A204.1 (cell line): Measurements from ENCODE around the gene LCA5.
"Not testable (repeated sequence)": the region's sequence is repeated elsewhere in the genome, so short reads cannot be mapped to it uniquely, and the experiment has no call there.

Experiments
- FAIRE-seq: peaks from 2 replicates; lab custom pipeline; 2012; peaks lifted over from hg19 to GRCh38; lab: Jason Lieb, UNC

Gene LCA5

DNA sequence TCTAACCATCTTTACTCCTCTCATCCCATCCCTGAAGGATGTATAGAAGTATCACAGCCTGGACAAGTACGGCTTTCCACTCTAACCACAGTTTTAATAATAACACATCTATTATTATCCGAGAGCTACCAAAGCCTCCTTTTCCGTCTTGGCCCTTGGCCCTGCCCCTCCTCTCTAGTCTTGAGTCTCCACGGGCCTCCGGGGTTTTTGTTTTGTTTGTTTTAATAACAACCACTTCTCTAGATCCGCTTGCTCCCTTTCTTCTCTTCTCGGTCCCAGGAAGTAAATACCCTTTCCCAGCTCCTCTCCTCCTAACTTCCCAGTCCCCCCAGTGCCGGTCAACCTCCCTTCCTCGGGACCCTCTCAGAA, 661 bp downstream of the LCA5 start:
- no peak for FAIRE-seq

- FAIRE-seq: not testable (repeated sequence)
Measured at GRCh38 chr6:79529567-79529966, 7.7 kb downstream of the LCA5 start.

DNA sequence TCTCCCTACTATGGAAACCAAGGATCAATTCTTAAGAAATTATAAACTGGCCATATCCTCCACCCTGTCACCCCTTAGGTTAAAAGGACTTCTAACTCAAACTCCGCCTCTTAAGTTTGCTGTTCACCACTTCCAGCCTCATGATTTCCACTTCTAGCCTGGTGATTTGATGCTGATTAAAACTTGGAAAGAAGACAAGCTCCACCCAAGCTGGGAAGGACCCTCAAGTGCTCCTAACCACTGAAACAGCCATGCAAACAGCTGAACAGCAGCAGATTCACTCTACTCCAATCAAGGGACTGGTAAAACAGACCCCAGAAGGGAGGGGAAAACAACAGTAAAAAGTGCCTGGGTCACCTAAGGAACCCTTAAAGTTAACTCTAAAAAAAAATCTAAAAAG, 10.3 kb downstream of the LCA5 start:
- FAIRE-seq: no peak

DNA sequence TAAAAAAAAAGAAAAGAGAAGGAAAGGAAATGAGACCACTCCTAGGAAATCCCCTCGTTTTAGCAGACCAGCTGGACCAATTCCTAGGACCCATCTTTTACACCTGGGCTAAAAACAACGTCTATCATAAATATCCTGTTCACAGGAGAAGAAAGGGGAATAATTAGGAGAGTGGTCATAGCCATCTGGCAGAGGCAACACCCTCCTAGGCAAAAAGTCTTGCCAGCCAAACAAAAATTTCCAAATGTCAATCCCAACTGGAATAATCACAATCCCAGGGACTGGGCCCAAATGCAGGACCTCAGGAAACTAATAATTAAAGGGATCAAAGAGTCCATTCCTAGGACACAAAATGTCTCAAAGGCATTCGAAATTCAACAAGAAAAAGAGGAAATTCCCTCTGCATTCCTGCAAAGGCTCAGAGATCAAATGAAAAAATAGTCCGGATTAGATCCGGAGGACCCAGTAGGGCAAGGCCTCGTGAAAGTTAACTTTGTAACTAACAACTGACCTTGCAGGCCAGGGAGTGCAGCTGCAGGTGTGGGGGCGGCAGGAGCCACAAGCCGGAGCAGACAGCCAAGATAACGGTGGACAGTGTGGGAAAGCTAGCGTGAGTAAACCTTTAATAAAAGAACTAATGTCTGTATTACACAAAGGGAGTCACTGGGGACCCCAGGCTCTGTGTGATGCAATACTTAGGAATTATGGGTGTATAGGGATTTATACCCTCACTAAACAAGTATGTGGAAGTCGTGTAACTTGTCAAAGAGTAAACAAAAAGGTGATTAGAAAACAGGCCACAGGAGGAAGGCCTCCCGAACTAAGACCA, 11.7 kb downstream of the LCA5 start:
- FAIRE-seq: no peak

- FAIRE-seq: no peak
Measured at GRCh38 chr6:79524065-79524464, 13.2 kb downstream of the LCA5 start.

GRCh38 chr6:79522609-79523008, 14.6 kb downstream of the LCA5 start:
- FAIRE-seq: no peak

DNA sequence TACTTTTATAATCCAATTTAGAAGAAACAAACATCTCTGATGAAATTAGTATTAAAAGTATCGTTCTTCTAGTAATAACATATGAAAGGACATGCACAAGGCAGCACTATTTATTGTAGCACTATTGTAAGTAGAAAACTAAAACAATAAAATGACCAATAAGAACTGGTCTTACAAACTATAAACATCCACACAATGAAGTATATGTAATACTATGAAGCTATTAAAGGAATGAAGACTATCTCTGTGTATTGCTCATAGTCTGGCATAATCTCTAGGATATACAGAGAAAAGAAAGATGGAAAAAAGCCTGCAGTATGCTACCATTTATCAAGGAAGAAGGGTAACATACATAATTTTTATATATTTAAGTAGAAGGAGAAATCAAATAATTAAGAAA, 16.7 kb downstream of the LCA5 start:
- no peak for FAIRE-seq

- no peak for FAIRE-seq
Measured at GRCh38 chr6:79518842-79519241, 18.4 kb downstream of the LCA5 start.

DNA sequence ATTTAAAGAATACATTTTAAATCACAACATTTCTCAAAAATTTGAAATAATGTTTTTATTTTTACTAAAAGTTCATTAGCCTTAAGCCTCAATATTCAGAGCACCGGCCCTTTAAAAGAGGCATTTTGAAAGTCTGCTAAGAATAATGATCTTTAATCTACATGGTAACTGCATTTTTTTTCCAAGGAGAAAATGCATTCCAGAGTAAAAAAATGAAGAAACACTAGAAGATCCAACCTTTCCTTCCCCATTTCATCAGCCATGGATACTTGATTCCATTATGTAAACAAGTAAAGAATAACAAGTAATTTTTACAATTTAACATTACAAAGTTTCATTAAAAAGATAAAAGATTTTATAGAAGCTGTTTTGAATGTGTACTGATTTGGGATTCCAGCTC, 21.8 kb downstream of the LCA5 start:
- no peak for FAIRE-seq

DNA sequence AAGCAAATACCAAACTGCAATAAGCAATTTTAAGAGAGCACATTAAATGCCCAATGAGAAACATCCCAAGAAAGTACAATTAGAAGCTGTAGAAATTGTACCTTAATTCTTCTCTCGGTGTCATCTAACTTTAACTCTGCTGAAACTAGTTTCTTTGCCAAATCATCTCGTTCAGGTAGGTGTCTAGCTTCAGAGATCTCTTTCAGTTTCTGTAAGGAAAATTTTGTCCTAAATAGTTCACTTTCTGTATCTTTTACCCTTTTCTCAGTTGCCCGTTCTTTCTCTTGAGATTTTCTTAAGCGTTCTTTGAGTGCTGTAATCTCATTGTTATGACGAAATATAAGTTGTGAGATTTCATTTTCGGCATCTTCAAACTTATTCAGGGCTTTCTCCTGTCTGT, 24.1 kb downstream of the LCA5 start:
- FAIRE-seq: no peak

- FAIRE-seq: no peak
Measured at GRCh38 chr6:79512014-79512413, 25.2 kb downstream of the LCA5 start.

DNA sequence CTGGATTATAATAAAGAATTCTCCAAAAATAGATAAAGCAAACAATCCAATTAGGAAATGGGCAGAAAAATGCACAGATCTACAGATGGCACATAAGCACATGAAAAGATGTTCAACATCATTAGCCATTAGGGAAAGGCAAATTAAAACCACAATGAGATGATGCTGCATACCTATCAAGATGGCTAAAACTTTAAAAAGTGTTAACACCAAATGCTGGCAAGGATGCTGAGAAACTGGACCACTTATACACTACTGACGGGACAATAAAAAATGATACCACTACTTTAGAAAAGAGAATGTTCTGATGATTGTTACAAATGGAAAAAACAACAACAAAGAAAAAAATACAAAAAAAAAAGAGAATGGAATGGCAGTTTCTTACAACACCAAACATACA, 26.5 kb downstream of the LCA5 start:
- no peak for FAIRE-seq

GRCh38 chr6:79506251-79506650, 31.0 kb downstream of the LCA5 start:
- no peak for FAIRE-seq

GRCh38 chr6:79504372-79504771, 32.9 kb downstream of the LCA5 start:
- no peak for FAIRE-seq

DNA sequence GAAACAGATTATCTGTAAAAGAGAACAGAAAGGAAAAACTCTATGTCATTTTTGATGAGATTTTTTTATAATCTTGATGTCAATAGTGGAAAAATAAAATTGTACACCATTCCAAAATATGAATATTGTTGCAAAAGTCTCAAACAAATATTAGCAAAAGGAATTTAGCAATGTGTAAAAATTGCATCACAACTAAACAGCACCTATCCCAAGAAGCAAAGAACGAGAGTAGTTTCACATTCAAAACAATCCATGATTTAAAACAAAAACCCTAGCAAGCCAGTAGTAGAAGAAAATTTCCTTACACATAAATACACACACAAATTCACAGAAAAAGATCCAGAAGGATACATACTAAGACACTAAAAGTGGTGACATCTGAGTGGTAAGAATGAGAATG, 38.4 kb downstream of the LCA5 start:
- no peak for FAIRE-seq

DNA sequence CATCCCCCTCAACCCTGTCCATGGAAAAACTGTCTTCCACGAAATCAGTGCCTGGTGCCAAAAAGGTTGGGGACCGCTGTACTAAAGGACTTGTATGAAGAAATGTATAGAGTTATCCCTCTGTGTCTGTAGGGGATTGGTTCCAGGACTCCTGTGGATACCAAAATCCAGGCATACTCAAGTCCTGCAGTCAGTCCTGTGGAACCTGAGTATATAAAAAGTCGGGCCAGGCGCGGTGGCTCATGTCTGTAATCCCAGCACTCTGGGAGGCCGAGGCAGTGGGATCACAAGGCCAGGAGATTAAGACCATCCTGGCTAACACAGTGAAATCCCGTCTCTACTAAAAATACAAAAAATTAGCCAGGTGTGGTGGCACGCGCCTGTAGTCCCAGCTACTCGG, 42.0 kb downstream of the LCA5 start:
- FAIRE-seq: no peak

GRCh38 chr6:79494841-79495240, 42.4 kb downstream of the LCA5 start:
- FAIRE-seq: no peak

DNA sequence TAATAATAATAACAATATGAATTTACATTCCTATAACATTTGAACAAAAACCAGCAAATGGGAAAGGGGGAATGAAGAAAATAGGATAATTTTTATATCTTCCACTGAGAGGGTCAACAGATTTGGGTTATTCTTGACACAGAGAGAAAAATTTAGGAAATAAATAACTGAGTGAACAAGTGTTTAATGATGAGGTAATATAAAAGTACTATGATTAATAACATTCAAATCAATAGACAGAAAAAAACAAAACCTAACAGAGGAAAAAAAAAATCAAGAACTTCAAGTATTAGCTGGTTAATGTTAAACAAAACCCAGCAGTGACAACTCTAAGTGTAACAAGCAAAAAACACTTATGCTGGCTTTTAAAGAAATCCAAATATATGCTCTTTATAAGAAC, 66.5 kb downstream of the LCA5 start:
- FAIRE-seq: no peak

DNA sequence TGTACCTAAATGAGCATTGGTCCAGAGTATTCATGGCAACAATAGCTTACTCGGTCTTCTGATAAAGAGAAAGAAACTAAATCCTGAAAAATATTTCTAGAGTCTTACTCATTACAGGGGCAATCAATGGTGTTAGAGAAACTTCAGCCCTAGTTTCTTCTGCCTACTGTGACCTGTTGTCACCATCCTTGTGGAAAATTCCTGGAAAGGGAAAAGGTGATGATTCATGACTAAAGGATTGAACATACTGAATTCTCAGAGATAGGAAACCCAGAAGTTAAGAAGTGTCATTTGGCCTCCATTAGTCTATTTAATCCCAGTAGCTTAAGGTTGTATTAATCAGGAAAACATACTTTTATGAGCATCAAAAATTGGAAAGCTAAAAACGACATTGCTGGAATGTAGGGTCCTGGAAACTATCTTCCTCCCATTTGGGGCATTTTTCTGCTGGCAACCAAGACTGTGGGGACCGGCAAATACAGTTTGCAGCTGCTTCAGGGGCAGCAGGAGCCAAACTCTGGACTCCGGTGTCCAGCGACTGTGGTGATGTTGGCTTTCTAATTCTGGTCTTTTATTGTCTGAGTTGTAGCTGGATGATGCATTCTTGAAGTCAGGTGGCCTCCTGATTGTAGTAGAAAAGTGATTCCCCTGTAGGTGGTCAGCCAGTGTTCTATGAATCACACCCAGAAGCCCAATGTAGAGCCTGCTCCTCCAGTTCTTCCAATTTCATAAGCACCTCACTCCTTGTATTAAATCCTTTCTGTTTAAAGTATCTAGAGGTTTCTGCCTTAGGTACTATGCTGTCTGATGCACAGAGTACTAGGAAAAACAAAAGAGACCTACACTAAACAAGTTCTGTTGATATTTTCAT, 67.6 kb downstream of the LCA5 start:
- no peak for FAIRE-seq

- no peak for FAIRE-seq
Measured at GRCh38 chr6:79468587-79468986, 68.6 kb downstream of the LCA5 start.

DNA sequence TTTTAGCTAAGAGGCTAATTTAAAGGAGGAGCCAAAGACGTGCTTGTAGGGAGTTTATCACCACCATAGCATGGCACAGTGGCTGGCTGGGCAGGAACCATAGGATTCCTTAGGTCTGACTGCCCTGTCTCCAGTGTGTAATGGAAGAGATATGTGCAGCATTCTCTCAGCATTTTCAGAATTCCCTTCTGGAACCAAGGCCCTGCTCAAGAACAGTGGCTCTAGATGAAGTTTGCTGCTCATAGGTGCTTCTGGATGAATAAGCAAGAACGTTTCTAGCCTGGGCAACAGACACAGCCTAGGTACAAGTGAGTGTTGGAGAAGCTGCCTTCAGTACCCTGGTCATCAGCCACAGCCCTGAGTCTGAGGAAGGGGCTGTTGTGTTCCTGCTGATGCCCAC, 69.1 kb downstream of the LCA5 start:
- FAIRE-seq: no peak

DNA sequence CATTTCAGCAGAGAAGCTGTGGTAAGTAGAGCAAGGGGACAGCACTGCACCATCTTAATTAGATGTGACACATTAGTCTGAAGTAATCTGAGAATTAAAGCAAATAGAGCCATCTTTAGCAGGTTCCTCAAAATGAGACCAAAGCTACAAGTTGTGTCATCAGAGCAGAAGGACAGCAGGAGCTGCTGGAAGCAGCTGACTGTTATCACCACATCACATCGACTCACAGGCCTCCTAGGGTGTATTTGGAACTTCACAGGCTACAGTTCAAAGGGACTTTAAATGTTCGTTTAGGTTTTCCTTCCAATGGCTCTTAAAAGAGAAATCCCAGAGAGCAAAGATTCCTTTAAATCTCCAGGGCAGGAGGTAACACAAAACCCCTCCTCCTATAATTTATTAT, 69.5 kb downstream of the LCA5 start:
- no peak for FAIRE-seq

DNA sequence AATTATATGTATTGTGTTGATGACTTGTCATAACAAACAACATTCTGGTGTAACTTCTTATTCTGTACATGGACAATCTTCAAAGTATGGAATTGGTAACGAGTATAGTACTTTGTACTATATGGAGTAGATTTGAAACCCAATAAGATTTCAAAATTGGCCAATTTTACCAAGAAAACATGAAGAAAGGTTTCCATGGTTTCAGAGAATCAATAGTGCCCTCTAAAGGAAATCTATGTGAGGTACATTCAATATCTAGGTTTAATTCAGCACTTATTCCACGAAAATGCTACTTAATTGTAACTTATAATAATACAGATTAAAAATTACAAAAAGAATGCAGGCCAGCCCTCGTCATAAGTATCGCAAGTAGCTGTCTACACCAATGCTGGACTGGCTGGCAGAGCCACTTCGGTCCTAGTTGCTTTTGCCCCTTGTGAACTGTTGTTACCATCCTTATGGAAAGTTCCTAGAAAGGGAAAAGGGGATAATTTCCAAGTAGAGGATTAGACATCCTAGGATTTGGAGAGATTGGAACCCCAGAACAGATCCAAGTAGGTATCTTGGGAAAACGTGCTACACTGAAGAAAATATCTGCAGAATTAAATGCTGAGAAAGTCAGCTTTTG, 70.9 kb downstream of the LCA5 start:
- FAIRE-seq: peak; percentile 92
